HG03196 (cell line): ENCODE measurements around the gene GLIS2.

Experiments used
- ATAC-seq: cut with Tn5 transposase; IDR thresholded peaks from one replicate; pipeline ENCODE4 v1.9.1; 2021; ENCODE audit not compliant: unreplicated experiment

The GLIS2 gene

DNA sequence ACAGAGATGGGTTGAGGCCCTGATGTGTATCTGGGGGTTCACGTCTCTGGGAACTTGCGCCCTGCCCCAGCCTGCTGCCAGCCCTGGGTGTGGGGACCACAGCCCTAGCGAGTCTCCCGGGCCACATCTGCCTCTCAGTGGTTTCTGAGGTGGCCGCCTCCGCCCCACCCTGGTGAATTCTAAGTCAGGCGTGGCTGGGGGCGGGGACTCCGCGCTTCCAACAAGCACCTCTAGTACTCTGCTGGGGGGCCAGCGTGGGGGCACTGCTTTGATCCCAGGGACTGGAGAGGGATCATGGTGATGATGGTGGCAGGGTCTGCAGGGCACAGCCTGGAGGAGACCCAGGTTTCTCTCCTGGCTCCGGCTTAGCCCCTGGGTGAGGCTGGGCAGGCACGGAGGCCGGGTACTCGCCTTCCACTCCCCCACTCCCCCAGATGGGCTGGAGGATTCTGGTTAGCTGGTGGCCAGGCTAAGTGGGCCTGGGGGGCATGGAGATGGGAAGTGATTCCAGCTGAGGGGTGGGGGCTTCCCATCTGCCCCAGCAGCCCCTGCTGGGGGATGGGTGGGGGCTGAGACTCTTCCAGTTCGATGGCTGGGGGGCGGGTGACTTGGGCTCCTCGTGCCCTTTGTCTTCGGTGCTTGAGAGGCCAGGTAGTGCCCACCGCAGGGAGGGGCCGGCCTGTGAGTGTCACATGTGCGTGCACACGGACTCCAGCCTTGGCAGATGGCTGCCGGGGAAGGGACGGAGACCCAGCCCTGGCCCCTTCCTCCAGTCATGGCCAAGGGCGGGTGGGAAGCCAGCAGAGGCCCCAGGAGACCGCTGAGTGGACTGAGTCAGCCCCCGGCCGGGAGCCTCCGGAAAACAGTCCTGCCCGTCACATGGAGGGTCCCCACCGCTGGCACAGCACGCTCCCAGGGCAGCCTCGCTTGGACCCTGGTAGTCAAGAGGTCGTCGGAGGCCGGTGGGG lies 3.9 kb downstream of the GLIS2 start:
- ATAC-seq, result no peak

DNA sequence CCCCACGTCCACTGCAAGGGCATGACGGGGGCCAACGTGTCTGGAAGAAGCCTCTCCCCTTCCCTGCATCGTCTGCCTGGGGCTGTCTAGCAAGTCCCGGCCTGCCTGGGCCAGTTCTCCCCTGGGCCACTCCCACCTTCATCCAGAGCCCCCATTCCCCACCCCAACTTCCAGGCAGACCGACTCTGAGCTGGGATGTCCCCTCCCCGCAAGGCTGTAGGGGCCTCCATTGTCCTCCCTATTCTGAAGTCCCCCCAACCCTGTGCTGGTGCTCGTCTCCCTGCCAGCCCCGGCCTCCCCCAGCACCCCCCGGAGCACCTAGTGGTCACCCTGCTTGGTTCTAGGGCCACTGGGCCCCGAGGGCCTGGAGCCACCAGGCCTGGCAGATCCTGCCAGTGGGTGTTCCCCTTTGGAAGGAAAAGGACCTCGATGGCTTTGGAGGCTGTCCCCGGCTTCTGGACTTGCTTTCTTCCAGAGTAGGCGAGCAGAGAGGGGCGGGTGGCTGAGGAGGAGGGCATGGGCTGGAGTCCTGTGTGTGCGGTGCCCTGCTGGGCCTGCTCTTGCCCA lies 4.8 kb downstream of the GLIS2 start:
- ATAC-seq, result no peak

DNA sequence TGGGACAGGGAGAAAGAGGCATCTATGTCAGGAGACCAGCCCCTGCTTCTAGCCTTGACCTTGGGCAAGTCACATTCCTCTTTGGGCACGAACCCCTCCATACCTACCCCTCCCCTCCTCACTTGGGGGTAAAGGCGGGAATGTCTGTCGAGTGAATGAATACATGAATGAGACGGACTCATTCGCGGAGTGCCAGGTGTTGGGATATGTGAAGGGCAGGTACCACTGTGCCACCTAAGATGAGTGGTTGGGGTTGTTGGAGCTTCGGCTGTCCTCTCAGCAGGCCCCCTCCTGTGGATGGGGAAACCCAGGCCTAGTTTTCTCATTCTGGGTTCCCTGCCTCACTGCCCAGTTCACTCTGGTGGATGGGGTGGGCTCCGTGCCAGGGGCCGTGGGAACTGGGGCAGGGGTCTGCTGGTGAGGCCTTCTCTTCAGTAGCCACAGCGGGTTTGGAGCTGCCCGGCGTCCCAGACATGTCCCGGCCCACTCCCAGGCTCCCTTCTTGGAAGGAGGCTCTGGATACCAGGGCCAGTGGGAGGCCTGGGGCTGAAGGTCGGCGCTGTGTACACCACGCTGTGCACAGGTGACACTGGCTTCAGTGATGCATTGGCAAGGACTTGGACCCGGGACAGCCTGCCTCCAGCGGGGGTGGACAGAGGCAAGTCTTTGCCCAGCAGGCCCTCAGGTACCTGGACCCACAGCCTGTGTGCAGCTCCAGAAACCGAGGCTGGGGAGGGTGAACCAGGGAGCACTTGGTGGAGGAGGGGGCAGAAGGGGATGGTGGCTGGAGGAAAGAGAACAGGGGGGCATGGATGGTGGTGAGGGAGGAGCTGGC lies 5.6 kb downstream of the GLIS2 start:
- no peak for ATAC-seq

DNA sequence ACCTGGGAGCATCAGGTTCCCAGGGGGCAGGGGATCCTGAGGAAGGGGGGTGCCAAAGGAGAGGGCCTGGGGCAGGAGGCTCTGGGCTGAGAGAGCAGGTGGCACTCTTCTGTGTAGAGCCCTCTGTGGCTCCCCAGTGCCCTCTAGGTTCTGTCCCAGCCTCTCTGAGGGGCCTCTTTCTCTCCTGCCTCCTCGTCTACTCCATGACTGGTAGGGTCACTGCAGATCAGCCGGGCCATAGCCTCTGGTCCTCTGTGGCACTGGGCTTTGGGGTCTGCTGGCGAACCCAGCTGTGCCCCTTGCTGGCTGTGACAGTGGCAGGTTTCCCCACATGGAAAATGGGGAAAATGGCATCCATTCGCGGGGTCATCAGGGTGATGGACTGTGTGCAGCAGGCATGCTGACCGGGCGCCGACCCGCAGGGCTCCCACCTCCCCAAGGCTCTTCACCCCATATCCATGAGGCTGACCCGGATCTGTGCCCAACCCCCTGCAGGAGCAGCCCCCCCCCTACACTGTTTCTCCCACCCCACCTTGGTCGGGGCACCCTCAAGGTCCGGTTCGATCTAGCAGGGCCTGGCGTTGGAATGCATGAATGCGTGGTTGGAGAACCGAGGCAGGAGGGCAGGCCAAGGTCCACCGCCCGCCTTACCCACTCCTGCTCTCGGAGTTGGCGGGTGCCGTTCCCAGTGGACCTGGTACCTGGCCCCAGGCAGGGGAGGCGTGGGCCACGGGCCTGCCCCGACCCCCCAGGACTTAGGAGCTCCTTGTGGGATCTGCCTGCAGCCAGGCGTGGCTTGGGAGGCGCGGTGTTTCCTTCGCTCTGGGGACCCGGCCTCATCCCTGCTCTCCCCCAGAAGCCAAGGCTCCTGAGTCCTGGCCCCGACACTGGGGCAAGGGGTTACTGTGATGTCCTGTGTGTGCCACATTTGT lies 6.5 kb downstream of the GLIS2 start:
- no peak for ATAC-seq

DNA sequence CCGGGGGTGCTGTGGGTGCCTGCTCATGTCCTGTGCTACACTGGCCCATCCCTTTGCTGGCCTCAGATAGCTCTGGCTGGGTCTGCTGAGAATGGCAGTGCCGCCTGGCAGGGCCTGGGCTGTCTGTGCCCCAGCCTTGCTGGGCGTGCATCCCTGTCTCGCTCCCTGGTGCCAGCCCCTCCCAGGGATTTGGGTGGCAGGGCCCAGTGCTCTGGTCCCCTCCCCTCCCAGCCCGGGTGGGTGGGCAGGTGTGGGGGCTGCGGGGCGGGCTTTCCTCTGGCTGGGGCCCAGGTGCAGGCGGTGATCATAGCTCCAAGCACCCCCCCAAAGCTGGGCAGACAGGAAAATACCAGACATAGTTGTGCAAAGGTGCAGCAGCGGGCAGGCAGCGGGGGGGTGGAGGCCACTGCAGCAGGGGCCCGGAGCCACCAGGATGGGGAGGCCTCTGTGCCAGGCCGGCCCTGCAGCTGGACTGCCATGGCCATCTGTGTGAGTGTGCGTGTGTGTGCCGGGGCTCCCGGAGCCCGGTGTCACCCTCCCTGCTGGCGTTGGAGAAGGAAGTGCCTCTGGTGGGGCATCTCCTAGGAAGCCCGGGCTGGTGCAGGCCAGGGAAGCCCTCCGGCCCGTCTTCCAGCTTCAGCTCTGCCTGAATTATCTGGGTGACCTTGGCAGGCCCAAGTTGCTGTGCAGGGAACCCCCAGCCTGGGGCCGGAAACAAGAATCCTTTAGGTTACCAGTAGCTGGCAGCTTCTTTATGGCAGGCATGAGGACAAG lies 7.4 kb downstream of the GLIS2 start:
- no peak for ATAC-seq

DNA sequence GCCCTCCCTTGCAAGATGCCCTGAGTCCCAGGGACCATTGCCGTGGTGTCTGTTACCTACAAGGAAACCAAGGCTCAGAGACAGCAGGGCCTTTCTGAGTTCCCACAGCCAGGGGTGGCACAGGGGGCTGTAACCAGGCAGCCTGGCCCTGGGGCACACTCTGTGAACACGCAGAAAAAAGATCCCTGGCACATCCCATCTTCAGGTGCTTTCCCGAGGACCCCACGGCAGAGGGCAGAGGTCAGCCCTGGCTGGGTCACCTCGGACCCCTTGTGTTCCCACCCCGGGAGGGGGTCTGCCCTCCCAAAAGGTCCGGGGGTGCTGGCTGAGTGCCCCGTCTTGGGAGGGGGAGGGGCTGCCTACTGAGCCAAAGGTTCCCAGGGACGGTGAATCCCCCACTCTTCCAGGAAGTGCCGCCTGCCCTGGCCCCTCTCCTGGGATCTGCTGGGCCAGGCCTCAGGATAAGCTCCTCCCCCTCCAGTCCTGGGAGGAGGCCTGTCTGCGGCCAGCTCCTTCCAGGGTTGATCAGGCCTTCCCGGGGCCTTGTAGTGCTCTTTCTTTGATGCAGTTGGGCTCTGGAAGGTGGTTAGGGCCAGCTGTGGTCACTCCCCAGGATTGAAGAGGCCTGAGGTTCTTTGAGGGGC lies 8.1 kb downstream of the GLIS2 start:
- no peak for ATAC-seq

DNA sequence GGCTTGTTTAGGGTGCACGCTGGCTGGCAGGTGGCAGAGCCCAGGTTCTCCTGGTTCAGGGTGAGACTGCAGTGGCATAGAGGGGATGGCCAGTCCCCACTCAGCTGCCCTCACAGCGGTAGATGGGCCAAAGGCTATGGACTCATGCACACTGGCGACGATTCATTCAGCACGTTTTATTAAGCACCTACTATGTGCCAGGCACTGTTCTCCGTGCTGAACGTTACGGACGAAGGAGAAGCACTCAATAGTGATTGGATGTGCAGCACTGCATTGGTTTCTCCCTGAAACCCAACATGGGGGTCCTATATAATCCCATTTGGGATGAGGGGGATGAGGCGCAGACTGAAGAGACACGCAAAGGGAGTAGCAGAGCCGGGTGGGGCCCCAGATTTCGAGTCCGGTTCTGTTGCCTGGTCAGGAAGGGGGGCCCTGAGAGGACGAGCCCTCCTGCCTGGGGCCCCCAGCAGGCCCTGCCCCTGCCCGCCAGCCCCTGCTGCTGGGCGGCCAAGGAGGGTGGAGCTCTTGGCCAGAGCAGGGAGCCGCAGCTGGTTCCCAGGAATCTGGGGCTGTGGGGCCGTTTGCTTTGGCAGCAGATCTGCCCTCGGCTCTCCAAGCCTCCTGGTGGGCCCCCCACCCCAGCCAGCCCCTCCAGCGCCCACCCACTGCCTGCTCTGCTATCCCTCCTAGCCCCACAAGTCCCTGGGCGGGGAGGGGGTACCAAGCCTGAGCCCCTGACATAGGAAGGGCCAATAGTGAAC lies 8.8 kb downstream of the GLIS2 start:
- ATAC-seq, result no peak

DNA sequence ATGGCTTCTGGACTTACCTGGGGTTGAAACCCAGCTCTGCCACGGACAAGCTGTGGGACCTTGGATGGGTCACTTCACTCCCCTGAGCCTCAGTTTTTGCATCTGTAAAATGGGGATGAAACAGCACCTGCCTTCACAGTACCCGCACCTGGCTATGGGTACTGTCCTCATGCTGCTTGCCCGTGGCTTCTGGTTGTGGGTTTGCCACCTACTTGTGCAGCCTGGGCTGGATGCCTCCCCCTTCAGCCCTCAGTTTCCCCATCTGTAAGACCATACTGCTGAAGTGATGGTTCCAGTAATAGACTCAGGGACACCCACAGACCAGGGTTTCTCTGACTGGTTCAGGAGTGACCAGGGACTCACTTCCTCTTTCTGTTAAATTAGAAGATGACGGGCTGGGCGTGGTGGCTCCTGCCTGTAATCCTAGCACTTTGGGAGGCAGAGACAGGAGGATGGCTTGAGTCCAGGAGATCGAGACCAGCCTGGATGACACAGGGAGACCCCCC lies 9.4 kb downstream of the GLIS2 start:
- no peak for ATAC-seq

DNA sequence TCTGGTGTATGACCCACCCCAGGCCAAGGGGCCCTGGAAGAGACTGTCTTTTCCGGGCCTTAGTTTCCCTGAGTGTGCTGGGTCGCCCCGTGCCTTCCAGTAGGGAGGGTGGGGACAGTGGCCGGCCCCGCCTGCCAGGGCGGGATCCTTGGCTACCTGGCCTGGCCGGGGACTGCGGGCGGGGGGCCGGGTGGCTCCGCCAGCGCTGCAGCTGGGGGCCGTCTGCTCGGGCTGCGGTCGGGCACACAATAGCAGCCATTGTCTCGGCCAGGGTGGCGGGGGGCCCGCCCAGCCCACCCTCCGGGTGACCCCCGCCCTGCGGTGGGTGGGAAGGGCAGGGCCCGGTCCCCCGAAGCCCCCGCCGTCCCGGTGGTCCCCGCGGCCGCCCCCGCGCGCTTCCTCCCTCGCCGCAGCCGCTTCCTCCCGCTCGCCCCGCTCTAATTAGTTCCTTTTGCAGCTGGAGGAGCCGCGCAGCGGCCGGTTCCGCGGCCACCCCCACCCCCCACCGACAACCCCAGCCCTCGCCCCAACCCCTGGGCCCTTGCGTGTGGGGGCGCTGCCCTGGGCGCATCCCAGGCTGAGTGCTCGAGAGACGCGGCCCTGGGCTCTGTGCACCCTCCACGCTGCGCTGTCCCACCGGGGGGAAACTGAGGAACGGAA lies 11.6 kb downstream of the GLIS2 start:
- ATAC-seq, result no peak

DNA sequence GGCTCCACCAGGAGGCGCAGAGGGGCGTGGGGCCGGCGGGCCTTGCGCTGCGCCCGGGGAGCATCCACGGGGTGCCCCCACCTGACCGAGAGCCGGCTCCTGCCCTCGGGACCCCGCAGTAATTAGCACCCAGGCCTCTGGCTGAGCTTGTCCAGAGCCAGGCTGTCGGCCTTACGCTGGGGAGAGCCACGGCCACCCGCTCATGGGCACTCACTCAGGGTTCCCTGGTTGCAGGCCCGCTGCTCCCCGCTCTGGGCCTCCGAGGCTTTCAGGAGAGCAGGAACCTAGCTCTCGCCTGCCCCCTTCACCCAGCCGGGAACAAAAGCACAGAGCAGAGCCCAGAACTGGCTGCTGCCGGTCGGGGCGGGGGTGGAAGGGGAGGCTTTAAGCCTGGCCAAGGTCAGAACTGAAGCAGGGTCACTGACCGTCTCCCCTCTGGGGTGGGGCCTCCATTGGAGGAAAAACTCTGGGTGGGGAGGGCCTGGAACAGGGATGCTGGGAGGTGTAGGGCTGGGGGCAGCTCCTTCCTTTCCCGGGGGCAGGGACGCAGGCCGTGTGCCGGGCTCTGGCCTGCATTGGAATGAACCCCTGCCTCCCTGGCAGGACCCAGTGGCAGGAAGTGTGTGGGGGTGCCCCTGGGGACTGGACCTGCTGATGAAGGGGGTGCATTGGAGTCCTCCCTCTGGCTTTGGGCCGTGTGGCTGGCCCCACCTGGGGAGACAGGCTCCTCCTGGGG lies 12.3 kb downstream of the GLIS2 start:
- ATAC-seq, result no peak

DNA sequence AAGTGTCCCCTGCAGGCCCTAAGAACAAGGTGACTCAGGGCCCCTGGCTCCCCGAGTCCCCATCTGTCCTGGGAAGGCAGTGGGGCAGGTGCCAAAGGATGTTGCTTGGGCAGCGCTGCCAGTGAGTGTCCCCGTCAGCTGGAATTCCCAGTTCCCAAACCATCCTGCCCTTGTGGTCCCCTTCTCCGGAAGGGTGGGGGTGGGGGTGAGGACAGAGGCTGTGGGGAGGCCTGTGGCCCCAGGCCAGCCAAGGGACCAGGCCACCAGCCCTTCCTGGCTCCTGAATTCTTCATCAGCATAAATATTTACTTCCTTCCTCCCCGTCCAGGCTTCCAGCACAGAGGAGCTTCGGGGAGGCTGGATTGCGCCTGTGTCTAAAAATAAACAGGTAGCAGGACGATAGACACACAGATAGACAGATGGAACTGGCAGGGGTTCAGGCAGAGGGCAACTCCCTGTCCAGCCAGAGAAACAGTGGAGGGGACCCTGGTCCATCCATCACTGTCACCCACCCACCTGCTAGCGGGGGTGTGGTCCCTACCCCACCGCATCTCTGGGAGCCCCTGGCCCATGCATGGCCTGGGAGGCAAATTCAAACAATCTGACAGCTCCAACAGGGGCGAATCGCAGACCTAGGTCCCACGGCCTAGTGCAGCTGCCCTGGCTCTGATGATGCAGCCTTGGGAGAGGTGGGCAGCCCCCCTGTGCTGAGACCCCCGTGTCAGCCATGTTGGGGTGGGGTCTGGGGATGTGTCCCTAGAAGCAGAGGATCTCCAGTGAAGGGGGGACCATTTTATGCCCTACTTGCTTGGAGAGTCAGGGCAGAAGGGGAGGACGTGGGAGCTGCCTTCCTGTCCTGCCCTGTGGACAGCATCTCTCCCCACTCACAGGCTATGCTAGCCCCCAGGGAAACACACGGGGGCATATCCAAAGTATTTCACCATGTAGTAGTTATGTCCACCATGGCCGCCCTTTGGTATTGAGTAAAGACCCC lies 13.2 kb downstream of the GLIS2 start:
- no peak for ATAC-seq

DNA sequence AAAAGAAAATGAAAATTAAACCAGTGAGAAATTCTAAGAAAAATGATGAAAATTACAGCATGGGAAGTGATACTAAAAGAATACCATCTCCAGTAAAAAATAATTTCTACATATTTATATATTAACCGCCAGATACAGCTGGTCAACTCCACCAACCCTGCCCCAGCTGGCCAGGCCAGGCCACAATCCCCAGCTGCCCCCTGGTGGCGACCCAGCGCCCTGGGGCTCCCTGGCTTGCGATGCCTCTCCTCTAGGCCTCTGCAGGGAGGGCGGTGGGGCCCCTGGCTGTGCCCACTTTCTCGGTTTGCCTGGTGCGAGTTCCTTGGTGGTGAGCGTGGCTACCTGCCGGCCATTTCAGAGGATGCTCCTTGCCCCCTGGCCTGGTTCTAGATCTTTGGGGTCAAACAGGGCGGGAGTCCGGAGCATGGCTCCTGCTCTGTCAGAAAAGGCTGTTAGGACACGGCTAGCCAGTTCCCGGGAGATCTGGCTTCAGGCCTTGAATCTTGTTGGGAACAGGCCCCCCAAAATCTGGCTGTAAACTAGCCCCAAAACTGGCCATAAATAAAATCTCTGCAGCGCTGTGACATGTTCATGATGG lies 14.5 kb downstream of the GLIS2 start:
- ATAC-seq, result no peak

DNA sequence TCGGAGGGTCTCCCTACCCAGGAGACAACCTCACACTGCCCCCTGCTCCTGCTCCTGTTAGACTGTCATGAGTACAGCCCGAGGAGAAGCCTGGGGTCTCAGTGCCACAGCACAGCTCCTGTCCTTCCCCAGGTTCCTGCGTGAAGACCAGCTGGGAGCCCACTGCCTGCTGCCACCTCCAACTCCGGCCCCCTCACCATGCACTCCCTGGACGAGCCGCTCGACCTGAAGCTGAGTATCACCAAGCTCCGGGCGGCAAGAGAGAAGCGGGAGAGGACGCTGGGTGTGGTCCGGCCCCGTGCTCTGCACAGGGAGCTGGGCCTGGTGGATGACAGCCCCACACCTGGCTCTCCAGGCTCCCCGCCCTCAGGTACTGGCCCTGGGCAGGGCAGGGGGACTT lies 16.2 kb downstream of the GLIS2 start:
- no peak for ATAC-seq

DNA sequence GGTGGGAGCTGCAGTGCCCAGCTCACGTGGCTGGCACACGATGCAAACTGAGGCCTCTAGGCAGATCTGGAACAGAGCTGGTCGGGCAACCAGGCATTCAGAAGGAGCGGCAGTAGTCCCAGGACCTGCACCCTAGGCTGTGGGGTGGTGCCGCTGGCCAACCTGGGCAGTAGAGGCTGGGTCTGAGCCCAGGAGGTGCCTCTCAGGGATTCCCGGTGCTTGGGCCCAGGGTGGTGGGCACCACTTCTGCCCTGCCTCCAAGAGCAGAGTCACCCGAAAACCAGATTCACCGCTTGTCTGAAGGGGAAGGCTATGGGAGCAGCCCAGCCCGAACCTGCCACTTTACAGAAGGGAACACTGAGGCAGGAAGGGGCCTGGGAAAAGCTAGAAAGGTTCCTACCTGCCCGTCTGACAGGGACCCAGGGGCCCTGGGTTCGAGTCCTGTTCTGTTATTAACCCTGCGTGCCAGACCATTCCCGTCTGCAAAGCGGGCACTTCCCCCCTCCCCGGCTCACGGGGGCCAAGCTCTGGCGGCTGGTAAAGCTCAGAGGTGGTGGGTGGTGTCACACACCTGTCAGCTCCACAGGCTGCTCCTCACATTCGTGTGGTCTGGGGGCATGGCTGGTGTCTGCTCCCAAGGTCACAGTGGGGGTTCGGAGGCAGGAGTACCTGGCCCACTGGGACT lies 16.9 kb downstream of the GLIS2 start:
- no peak for ATAC-seq

DNA sequence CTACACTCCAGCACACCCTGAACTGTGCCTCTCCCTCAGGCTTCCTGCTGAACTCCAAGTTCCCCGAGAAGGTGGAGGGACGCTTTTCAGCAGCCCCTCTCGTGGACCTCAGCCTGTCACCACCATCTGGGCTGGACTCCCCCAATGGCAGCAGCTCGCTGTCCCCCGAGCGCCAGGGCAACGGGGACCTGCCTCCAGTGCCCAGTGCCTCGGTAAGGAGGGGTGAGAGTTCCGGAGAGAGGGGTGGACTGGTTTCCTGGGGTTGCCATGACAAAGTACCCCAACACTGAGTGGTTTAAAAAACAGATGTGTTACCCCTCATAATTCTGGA lies 17.4 kb downstream of the GLIS2 start:
- no peak for ATAC-seq
